ENCODE measurements around the gene NECTIN1. TPM values are rescaled to one million over a fixed set of nuclear protein-coding genes. Genes with fewer than 3 reads are reported as not detected.

The NECTIN1 gene
- total and polyA plus RNA-seq, 2 of the 13 experiments (the other 11 are each of a cell fraction or from before 2014, with no cell fraction given), result 3.9 to 7.3 TPM

DNA sequence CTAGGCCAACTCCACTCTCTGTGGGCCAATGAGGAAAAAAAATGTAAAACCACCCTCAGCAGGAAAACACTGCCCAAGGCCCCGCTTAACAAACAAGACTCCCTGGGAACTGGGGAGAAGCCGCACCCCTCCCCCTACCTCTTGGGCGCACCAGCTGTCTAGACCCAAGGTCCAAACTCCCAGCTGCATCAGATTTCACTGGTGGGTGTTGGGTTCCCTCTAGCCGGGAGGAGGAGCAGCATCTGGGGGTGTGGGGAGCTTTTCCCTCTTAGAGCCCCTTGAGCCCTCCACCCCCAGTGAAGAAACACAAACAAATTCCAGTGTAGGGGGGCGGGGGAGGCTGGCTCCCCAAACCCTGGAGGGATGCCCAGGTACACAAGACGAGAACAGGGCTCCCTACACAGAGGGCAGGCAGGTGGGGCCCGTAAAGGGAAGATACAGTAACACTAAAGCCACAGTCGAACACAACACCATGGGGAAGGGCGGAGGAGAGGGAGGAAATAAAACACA lies 64.9 kb downstream of the NECTIN1 start (continued):
- TF ChIP-seq ARNTL (CRISPR knock-in tag; IDR thresholded peaks at IDR 0.05), result peak; percentile 58
- TF ChIP-seq HDAC6 (IDR thresholded peaks at IDR 0.05; ENCODE audit: low read depth, low read length), result no peak
- TF ChIP-seq SIX4 (CRISPR knock-in tag; IDR thresholded peaks at IDR 0.05), result peak; percentile 99
- no peak for TF ChIP-seq ZNF354B (CRISPR knock-in tag; IDR thresholded peaks at IDR 0.05)
- no peak for TF ChIP-seq ZNF160 (CRISPR knock-in tag; IDR thresholded peaks at IDR 0.05)
- TF ChIP-seq, protein P1, sequence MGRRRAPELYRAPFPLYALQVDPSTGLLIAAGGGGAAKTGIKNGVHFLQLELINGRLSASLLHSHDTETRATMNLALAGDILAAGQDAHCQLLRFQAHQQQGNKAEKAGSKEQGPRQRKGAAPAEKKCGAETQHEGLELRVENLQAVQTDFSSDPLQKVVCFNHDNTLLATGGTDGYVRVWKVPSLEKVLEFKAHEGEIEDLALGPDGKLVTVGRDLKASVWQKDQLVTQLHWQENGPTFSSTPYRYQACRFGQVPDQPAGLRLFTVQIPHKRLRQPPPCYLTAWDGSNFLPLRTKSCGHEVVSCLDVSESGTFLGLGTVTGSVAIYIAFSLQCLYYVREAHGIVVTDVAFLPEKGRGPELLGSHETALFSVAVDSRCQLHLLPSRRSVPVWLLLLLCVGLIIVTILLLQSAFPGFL (CRISPR knock-in tag; IDR thresholded peaks at IDR 0.05), result no peak
- TF ChIP-seq HNF4A (CRISPR knock-in tag; IDR thresholded peaks at IDR 0.05), result peak; percentile 96
- 0 out of 2 replicates have a peak, but pooled peaks have one; percentile 24 for TF ChIP-seq FOXK1 (CRISPR knock-in tag; IDR thresholded peaks at IDR 0.05; ENCODE audit: borderline replicate concordance, low read depth)
- TF ChIP-seq, protein P2, sequence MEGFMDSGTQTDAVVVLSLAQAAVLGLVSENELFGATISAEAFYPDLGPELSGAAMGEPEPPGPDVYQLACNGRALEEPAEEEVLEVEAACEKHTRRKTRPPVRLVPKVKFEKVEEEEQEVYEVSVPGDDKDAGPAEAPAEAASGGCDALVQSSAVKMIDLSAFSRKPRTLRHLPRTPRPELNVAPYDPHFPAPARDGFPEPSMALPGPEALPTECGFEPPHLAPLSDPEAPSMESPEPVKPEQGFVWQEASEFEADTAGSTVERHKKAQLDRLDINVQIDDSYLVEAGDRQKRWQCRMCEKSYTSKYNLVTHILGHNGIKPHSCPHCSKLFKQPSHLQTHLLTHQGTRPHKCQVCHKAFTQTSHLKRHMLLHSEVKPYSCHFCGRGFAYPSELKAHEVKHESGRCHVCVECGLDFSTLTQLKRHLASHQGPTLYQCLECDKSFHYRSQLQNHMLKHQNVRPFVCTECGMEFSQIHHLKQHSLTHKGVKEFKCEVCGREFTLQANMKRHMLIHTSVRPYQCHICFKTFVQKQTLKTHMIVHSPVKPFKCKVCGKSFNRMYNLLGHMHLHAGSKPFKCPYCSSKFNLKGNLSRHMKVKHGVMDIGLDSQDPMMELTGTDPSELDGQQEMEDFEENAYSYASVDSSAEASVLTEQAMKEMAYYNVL (CRISPR knock-in tag; IDR thresholded peaks at IDR 0.05; ENCODE audit: borderline replicate concordance), result no peak
- TF ChIP-seq ZFP36L2 (CRISPR knock-in tag; IDR thresholded peaks at IDR 0.05), result no peak
- TF ChIP-seq, protein P3, sequence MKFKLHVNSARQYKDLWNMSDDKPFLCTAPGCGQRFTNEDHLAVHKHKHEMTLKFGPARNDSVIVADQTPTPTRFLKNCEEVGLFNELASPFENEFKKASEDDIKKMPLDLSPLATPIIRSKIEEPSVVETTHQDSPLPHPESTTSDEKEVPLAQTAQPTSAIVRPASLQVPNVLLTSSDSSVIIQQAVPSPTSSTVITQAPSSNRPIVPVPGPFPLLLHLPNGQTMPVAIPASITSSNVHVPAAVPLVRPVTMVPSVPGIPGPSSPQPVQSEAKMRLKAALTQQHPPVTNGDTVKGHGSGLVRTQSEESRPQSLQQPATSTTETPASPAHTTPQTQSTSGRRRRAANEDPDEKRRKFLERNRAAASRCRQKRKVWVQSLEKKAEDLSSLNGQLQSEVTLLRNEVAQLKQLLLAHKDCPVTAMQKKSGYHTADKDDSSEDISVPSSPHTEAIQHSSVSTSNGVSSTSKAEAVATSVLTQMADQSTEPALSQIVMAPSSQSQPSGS (CRISPR knock-in tag; IDR thresholded peaks at IDR 0.05), result peak; percentile 68; the same call in 1 of the 2 replicates
- TF ChIP-seq HDAC2 (CRISPR knock-in tag; IDR thresholded peaks at IDR 0.05), result 0 out of 2 replicates have a peak, but pooled peaks have one; percentile 49
- TF ChIP-seq FOXA3 (CRISPR knock-in tag; IDR thresholded peaks at IDR 0.05), result peak; percentile 44
- TF ChIP-seq HIVEP1 (CRISPR knock-in tag; IDR thresholded peaks at IDR 0.05), result peak; percentile 72; the same call in 1 of the 2 replicates
- TF ChIP-seq LCORL (IDR thresholded peaks at IDR 0.05), result no peak
- peak; percentile 83 for TF ChIP-seq LCORL (CRISPR knock-in tag; IDR thresholded peaks at IDR 0.05)
- TF ChIP-seq, protein P4, sequence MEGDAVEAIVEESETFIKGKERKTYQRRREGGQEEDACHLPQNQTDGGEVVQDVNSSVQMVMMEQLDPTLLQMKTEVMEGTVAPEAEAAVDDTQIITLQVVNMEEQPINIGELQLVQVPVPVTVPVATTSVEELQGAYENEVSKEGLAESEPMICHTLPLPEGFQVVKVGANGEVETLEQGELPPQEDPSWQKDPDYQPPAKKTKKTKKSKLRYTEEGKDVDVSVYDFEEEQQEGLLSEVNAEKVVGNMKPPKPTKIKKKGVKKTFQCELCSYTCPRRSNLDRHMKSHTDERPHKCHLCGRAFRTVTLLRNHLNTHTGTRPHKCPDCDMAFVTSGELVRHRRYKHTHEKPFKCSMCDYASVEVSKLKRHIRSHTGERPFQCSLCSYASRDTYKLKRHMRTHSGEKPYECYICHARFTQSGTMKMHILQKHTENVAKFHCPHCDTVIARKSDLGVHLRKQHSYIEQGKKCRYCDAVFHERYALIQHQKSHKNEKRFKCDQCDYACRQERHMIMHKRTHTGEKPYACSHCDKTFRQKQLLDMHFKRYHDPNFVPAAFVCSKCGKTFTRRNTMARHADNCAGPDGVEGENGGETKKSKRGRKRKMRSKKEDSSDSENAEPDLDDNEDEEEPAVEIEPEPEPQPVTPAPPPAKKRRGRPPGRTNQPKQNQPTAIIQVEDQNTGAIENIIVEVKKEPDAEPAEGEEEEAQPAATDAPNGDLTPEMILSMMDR (CRISPR knock-in tag; IDR thresholded peaks at IDR 0.05), result peak; percentile 52
- peak; percentile 88 for TF ChIP-seq KDM6A (CRISPR knock-in tag; IDR thresholded peaks at IDR 0.05; ENCODE audit: low read depth)
- no peak for TF ChIP-seq ZFP82 (CRISPR knock-in tag; IDR thresholded peaks at IDR 0.05; ENCODE audit: borderline replicate concordance)
- 0 out of 2 replicates have a peak, but pooled peaks have one; percentile 35 for TF ChIP-seq ARHGAP35 (CRISPR knock-in tag; IDR thresholded peaks at IDR 0.05; ENCODE audit: borderline replicate concordance)
- TF ChIP-seq CREM (IDR thresholded peaks at IDR 0.05), result peak; percentile 40; the same call in 1 of the 2 replicates
- TF ChIP-seq CREM (CRISPR knock-in tag; IDR thresholded peaks at IDR 0.05), result no peak
- TF ChIP-seq MTA1 (CRISPR knock-in tag; IDR thresholded peaks at IDR 0.05; ENCODE audit: borderline replicate concordance), result peak; percentile 80; the same call in 1 of the 2 replicates
- peak; percentile 81 for TF ChIP-seq SKI (IDR thresholded peaks at IDR 0.05; ENCODE audit: partially characterized antibody)
- peak; percentile 40; the same call in 1 of the 2 replicates for TF ChIP-seq YEATS2 (CRISPR knock-in tag; IDR thresholded peaks at IDR 0.05; ENCODE audit: borderline replicate concordance)

Data from HepG2 (cell line).